HCT116 (cell line): ENCODE results near the gene MCC. TPM values are rescaled to one million over a fixed set of nuclear protein-coding genes. Genes with fewer than 3 reads are reported as not detected.

Experiments
- ATAC-seq: fragments of 200-7000 bp; cut with Tn5 transposase; 2 replicates; pipeline ENCODE4 v1.9.1; 2020; ENCODE audit warnings: mild to moderate bottlenecking, moderate library complexity
- BruUV-seq: library from RNA; stranded (reverse); fragments of 400-500 nt; replicated peaks from 2 replicates; lab custom pipeline; 2021; lab: Mats Ljungman, UMichigan
- CTCF ChIA-PET: fragments of 300-600 bp; sonication (Branson Sonifier 250); formaldehyde crosslinking; loops from one replicate; lab custom pipeline; 2021; ENCODE audit warnings: antibody characterized with exemption; lab: Charles Lee
- POLR2A ChIA-PET: fragments of 300-600, 350-600 bp; sonication (Branson Sonifier 250); formaldehyde crosslinking; loops from one replicate; lab custom pipeline; 2021; ENCODE audit warnings: antibody characterized with exemption; lab: Charles Lee
- RAD21 ChIA-PET, 2 experiments: fragments of 300-600 bp; sonication (Branson Sonifier 250); formaldehyde crosslinking; loops; one replicate each; lab custom pipeline; 2023; ENCODE audit warnings: low total read pairs in 2 of 2; ENCODE audit not compliant: uncharacterized antibody in 2 of 2, unreplicated experiment in 2 of 2, low non-redundant PET in 1 of 2; lab: Charles Lee
- DNase-seq: peaks from one replicate; pipeline ENCODE4 v3.0.0-alpha.2; 2010; ENCODE audit warnings: low read depth, low spot score
- H2AFZ ChIP-seq: fragments of 200-600 bp; shearing (Covaris generic), sonication (generic); 2 replicates; pipeline ENCODE4 v1.6.1; 2017; ENCODE audit warnings: low read depth, mixed run types, mixed read lengths, antibody characterized with exemption, low read length; ENCODE audit not compliant: poor library complexity, severe bottlenecking
- H3K27ac ChIP-seq: 2 replicates; pipeline ENCODE4 v1.5.1; 2012; ENCODE audit warnings: low read depth, low read length
- H3K27me3 ChIP-seq: fragments of 200-600 bp; sonication (generic); 2 replicates; pipeline ENCODE4 v1.6.1; 2016; ENCODE audit warnings: mixed run types, low read length, mixed read lengths; ENCODE audit not compliant: insufficient read depth
- H3K36me3 ChIP-seq, 2 experiments: fragments of 200-500 bp in 1 of 2; fragments of 200-600 bp in 1 of 2; sonication (Bioruptor generic) in 1 of 2; sonication (generic) in 1 of 2; 2 replicates each; pipeline versions ENCODE4 v1.5.1 to v1.6.1; 2014 to 2016; ENCODE audit warnings: low read length in 2 of 2, inconsistent platforms in 1 of 2, mixed read lengths in 1 of 2, mixed run types in 1 of 2; ENCODE audit not compliant: insufficient read depth in 2 of 2, control insufficient read depth in 1 of 2
- H3K4me1 ChIP-seq, 2 experiments: fragments of 200-600 bp in 1 of 2; sonication (generic) in 1 of 2; 2 replicates each; pipeline versions ENCODE4 v1.5.1 to v1.6.1; 2012 to 2017; ENCODE audit warnings: low read length in 2 of 2, inconsistent platforms in 1 of 2, mild to moderate bottlenecking in 1 of 2, mixed read lengths in 1 of 2, mixed run types in 1 of 2, moderate library complexity in 1 of 2; ENCODE audit not compliant: insufficient read depth in 2 of 2, control insufficient read depth in 1 of 2
- H3K4me2 ChIP-seq: fragments of 200-600 bp; sonication (generic); 2 replicates; pipeline ENCODE4 v1.6.1; 2017; ENCODE audit warnings: mixed run types, low read length, mixed read lengths
- H3K4me3 ChIP-seq, 2 experiments: fragments of 200-600 bp in 1 of 2; sonication (generic) in 1 of 2; replicated peaks in 1 of 2; 2 replicates each; pipeline ENCODE4 v1.5.1; 2011 to 2016; ENCODE audit warnings: low read length in 2 of 2, control low read depth in 1 of 2, low read depth in 1 of 2, mild to moderate bottlenecking in 1 of 2, mixed read lengths in 1 of 2, mixed run types in 1 of 2
- H3K79me2 ChIP-seq: fragments of 200-600 bp; sonication (generic); 2 replicates; pipeline ENCODE4 v1.6.1; 2017; ENCODE audit warnings: mild to moderate bottlenecking, mixed run types, low read length, moderate library complexity, mixed read lengths; ENCODE audit not compliant: insufficient read depth
- H3K9ac ChIP-seq: fragments of 200-600 bp; sonication (generic); 2 replicates; pipeline ENCODE4 v1.6.1; 2016; ENCODE audit warnings: low read length, mixed read lengths
- H3K9me2 ChIP-seq: fragments of 200-600 bp; sonication (generic), shearing (Covaris generic); 2 replicates; pipeline ENCODE4 v1.6.1; 2017; ENCODE audit warnings: mixed run types, mild to moderate bottlenecking, moderate library complexity; ENCODE audit not compliant: insufficient read depth
- H3K9me3 ChIP-seq, 2 experiments: fragments of 200-500 bp in 1 of 2; fragments of 200-600 bp in 1 of 2; sonication (Bioruptor generic) in 1 of 2; sonication (generic) in 1 of 2; 2 replicates each; pipeline ENCODE4 v1.6.1; 2014 to 2017; ENCODE audit warnings: low read length in 2 of 2, mixed read lengths in 2 of 2, inconsistent platforms in 1 of 2, low read depth in 1 of 2, mild to moderate bottlenecking in 1 of 2, mixed run types in 1 of 2, moderate library complexity in 1 of 2; ENCODE audit not compliant: control insufficient read depth in 1 of 2, insufficient read depth in 1 of 2
- H4K20me1 ChIP-seq: fragments of 200-600 bp; sonication (generic), shearing (Covaris generic); 2 replicates; pipeline ENCODE4 v1.6.1; 2017; ENCODE audit warnings: mixed run types, mild to moderate bottlenecking, moderate library complexity; ENCODE audit not compliant: insufficient read depth
- CEBPB ChIP-seq: IDR thresholded peaks from 2 replicates; pipeline ENCODE4 v1.6.1; 2012; ENCODE audit warnings: low read depth
- CTCF ChIP-seq, 3 experiments: fragments of 200-600 bp in 1 of 3; sonication (generic) in 1 of 3; IDR thresholded peaks in 2 of 3; conservative IDR thresholded peaks in 1 of 3; 2 replicates each; pipeline ENCODE4 v1.5.1; 2012 to 2017; ENCODE audit warnings: low read depth in 2 of 3, low read length in 2 of 3, antibody characterized with exemption in 1 of 3, borderline replicate concordance in 1 of 3, control low read depth in 1 of 3, mild to moderate bottlenecking in 1 of 3, mixed read lengths in 1 of 3, mixed run types in 1 of 3, moderate library complexity in 1 of 3; ENCODE audit not compliant: insufficient read depth in 1 of 3
- REST ChIP-seq: IDR thresholded peaks from 2 replicates; pipeline ENCODE4 v1.6.1; 2012; ENCODE audit warnings: low read depth
- intact Hi-C: fragments of 100-400 bp; cut with micrococcal nuclease; formaldehyde crosslinking; loops from 2 replicates; pipeline ENCODE4 v1.10.0; 2022
- total RNA-seq: library from RNA; stranded (reverse); gene quantifications from one replicate; pipeline ENCODE4 v1.2.1, GENCODE V29; 2021; ENCODE audit not compliant: unreplicated experiment

The MCC gene
- total RNA-seq, 1 experiment from 2014 or later, result 20.1 TPM

GRCh38 chr5:113448252-113448651 lies 40.0 kb downstream of the MCC start:
- no peaks in the 10 kb centered on the region for H3K4me1 ChIP-seq
- no peaks in the 10 kb centered on the region for H3K36me3 ChIP-seq
- H3K27me3 ChIP-seq, result no peaks in the 10 kb centered on the region
- H3K4me3 ChIP-seq, result no peak overlapping the region
- no peaks in the 10 kb centered on the region for H3K79me2 ChIP-seq
- no peak overlapping the region for H3K9ac ChIP-seq
- no peaks in the 10 kb centered on the region for H4K20me1 ChIP-seq
- H3K9me2 ChIP-seq, result no peaks in the 10 kb centered on the region
- intact Hi-C loops, result no loop called here
- no TSS peak for BruUV-seq
- ATAC-seq, result no peak
- ChIA-PET RAD21 (no interaction called here), POLR2A (no interaction called here), CTCF (no interaction called here)
- no peak for TF ChIP-seq REST
- H3K9me3 ChIP-seq, result no peaks in the 10 kb centered on the region
- no peak for DNase-seq
- H3K4me2 ChIP-seq, result no peak overlapping the region
- no peak overlapping the region for H2AFZ ChIP-seq
- H3K27ac ChIP-seq, result no peak overlapping the region

- Histone ChIP-seq H4K20me1 (no peaks in the 10 kb centered on the region), H3K9me2 (no peaks in the 10 kb centered on the region), H3K9me3 (no peaks in the 10 kb centered on the region), H3K36me3 (no peaks in the 10 kb centered on the region), H2AFZ (no peak overlapping the region), H3K9ac (no peak overlapping the region), H3K79me2 (no peaks in the 10 kb centered on the region), H3K27ac (no peak overlapping the region), H3K4me1 (no peaks in the 10 kb centered on the region), H3K4me2 (no peak overlapping the region), H3K4me3 (no peak overlapping the region), H3K27me3 (no peaks in the 10 kb centered on the region)
- ChIA-PET RAD21 (no interaction called here), CTCF (no interaction called here), POLR2A (no interaction called here)
- no peak for DNase-seq
- peak; percentile 81 for ATAC-seq
- no TSS peak for BruUV-seq
- peak in 2 of 3 experiments; percentile 18 to 32; a peak in 3 of 6 replicates for TF ChIP-seq CTCF (IDR thresholded peaks at IDR 0.05 in 2 of 3, conservative IDR thresholded peaks at IDR 0.05 in 1 of 3; ENCODE audit: borderline replicate concordance in 1 of 3, insufficient read depth in 1 of 3, low read depth in 2 of 3, low read length in 2 of 3)
- no peak for TF ChIP-seq CEBPB
- intact Hi-C loops, result no loop called here
These were observed 40.7 kb downstream of the MCC start for GRCh38 chr5:113447498-113448050.
